ENCODE measurements around the gene ENG.
A peak's percentile ranks its signal among the peaks of the same experiment; 100 is the strongest.
"Not testable (repeated sequence)": the region's sequence is repeated elsewhere in the genome, so short reads cannot be mapped to it uniquely, and the experiment has no call there.

ENG gene

DNA sequence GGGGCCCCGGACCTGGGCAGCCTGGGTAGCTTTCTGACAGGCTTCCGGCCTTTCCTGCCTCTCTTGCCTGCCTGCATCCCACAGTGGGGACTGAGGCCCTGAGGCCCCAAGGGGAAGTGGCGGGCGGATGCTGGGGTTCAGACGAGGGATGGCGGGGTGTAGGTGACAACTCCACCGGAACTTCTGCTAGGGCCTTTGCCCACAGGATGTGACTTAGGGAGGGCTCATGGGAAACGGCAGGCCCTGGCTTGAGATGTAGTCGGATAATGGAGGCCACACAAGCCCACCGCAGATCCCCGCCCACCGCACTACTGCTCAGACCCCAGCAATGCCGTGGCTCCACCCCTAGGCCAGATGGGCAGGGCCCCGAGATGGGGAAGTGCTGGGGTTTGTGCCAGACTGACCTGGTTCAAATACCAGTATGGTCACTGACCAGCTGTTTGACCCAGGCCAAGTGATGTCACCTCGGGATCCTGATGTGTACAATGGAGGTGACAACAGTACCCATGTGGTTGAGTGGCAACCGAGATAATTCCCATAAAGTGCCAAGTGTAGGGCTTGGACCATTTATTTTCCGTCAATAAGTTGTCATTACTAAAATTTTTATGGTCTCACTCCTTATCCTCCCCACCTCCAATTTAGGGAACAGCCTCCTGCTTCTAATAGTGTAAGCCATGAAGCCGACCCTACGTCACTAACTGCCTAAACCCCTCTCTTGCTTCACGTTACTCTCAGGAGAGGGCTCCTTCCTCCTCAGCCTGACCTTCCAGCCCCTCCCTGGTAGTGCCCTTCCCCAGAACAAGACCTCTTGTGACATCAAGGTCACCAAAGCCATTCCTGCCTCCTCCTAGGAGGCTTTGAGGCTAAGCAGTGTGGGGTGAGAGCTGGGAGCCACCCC lies 71.1 kb downstream of the ENG start:
- Histone ChIP-seq H3K27ac (ENCODE audit: low read depth, low read length) (no peak overlapping the region), H3K4me1 (ENCODE audit: insufficient read depth, low read length) (peaks cover 10% of the 10 kb centered on the region; the same call in 1 of the 2 replicates), H3K9me3 (ENCODE audit: insufficient read depth, low read depth, low read length) (no peaks in the 10 kb centered on the region), H3K9ac (ENCODE audit: low read depth, low read length) (no peak overlapping the region), H3K36me3 (ENCODE audit: insufficient read depth, low read length) (peaks cover 15% of the 10 kb centered on the region), H3K27me3 (ENCODE audit: insufficient read depth, low read length) (no peaks in the 10 kb centered on the region), H3K4me3 (ENCODE audit: low read length) (no peak overlapping the region)
- 88% methylated on average over 20 of the region's 20 CpGs for WGBS

DNA sequence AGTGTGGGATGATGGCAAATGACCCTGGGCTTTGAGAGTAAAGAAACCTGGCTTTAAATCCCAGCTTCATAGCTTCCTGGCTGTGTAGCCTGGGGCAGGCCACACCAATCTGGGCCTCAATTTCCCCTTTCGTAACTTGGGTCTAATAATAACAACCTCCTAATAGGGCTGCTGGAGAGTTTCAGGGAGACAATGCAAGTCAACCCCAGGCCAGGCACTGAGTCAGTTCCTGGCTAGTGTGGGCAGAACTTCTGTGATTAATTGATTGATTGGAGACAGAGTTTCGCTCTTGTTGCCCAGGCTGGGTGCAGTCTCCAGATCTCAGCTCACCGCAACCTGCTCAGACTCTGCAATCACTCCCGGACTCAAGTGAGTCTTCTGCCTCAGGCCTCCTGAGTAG lies 72.7 kb downstream of the ENG start:
- no peaks in the 10 kb centered on the region for H3K27me3 ChIP-seq (ENCODE audit: insufficient read depth, low read length)
- H3K27ac ChIP-seq (ENCODE audit: low read depth, low read length): no peak overlapping the region
- H3K4me3 ChIP-seq (ENCODE audit: low read length): no peak overlapping the region
- no peak overlapping the region for H3K9ac ChIP-seq (ENCODE audit: low read depth, low read length)
- H3K4me1 ChIP-seq (ENCODE audit: insufficient read depth, low read length): 0 out of 2 replicates have a peak, but pooled peaks cover 5% of the 10 kb centered on the region
- 97% methylated on average over 4 of the region's 4 CpGs for WGBS
- no peaks in the 10 kb centered on the region for H3K9me3 ChIP-seq (ENCODE audit: insufficient read depth, low read depth, low read length)
- H3K36me3 ChIP-seq (ENCODE audit: insufficient read depth, low read length): no peaks in the 10 kb centered on the region

DNA sequence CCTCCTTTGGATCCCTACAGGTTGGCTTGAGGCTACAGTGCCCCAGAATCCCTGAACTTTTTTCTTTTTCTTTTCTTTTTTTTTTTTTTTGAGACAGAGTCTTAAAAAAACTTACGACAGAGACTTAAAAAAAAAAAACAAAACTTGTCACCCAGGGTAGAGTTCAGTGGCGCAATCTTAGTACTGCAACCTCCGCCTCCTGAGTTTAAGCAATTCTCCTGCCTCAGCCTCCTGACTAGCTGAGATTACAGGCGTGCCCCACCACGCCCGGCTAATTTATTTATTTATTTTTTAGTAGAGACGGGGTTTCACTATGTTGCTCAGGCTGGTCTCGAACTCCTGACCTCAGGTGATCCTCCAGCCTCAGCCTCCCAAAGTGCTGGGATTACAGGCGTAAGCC lies 73.5 kb downstream of the ENG start:
- H3K9ac ChIP-seq (ENCODE audit: low read depth, low read length); H3K4me3 ChIP-seq (ENCODE audit: low read length); H3K27ac ChIP-seq (ENCODE audit: low read depth, low read length); H3K9me3 ChIP-seq (ENCODE audit: insufficient read depth, low read depth, low read length); H3K36me3 ChIP-seq (ENCODE audit: insufficient read depth, low read length); H3K4me1 ChIP-seq (ENCODE audit: insufficient read depth, low read length); H3K27me3 ChIP-seq (ENCODE audit: insufficient read depth, low read length): not testable (repeated sequence)
- WGBS: 98% methylated on average over 9 of the region's 9 CpGs

DNA sequence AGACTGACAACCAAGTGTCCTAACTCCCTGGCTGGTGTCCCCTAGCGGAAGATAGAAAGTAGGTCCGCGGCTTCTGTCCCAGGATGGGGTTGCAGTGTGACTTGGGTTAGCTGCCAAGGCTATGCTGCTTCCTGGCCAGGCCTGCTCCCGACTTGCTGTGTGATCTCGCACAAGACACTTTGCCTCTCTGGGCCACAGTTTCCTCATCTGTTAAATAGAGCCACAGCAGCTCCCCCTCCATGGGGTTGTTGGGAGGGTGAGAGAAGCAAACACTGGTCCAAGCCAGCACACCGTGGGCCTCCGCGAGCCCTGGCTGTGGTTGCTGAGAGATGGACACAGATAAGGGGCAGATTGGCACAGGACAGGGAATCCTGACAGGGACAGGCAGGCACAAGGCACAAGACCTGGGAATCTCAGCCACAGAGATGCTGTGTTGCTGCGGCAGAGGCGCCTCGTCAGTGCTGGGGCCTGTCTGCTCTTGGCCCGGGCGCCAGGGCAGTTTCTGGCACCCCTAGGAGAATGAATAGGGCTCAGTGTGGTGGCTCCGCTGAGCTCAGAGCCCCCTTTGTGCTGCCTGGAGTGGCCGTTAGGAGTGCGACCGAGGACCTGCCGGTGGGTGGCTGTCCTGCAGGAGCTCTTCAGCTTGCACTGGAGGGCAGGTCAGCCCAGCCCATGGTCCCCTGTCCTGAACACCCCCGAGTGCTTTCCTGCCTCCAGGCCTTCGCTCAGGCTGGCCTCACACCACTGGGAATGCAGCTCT lies 74.2 kb downstream of the ENG start:
- Histone ChIP-seq H3K4me3 (ENCODE audit: low read length) (no peak overlapping the region), H3K36me3 (ENCODE audit: insufficient read depth, low read length) (no peaks in the 10 kb centered on the region), H3K27me3 (ENCODE audit: insufficient read depth, low read length) (no peaks in the 10 kb centered on the region), H3K9ac (ENCODE audit: low read depth, low read length) (peak overlapping the region; percentile 22; the same call in 1 of the 2 replicates), H3K27ac (ENCODE audit: low read depth, low read length) (no peak overlapping the region), H3K4me1 (ENCODE audit: insufficient read depth, low read length) (peaks cover 8% of the 10 kb centered on the region; the same call in 1 of the 2 replicates), H3K9me3 (ENCODE audit: insufficient read depth, low read depth, low read length) (no peaks in the 10 kb centered on the region)
- WGBS: 78% methylated on average over 20 of the region's 20 CpGs

DNA sequence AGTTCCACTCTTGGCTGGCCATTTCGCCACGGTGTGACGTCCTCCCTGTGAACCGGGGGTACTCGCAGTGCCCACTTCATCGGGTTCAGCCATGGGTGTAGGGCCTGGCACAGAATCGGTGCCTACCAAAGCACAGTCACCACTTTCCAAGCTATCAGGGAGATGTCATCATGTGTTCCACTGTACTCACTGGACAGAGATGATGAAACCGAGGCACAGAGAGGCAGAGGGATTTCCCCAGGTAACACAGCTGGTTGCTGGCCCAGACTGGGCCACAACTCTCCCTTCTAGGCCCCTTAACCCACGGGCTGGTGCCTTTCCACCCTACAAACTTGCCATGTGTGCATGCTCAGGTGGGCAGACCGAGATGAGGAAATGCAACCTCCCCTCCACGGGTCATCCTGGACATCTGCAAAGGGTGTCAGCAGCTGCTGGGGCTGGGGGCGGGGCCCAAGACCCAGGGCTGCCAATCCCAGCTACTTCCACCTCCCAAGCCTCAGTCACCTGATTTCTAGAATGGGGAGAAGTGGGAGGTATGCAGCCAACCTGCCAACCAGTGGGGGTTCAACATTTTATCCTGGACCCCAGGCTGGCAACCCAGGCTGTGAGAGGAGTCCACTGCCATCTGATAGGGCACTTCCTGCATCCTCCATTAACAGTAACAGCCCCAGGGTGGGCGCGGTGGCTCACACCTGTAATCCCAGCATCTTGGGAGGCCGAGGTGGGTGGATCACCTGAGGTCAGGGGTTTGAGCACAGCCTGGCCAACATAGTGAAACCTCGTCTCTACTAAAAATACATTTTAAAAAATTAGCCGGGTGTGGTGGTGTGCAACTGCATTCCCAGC lies 75.1 kb downstream of the ENG start:
- no peaks in the 10 kb centered on the region for H3K9me3 ChIP-seq (ENCODE audit: insufficient read depth, low read depth, low read length)
- no peaks in the 10 kb centered on the region for H3K36me3 ChIP-seq (ENCODE audit: insufficient read depth, low read length)
- peaks cover 8% of the 10 kb centered on the region; the same call in 1 of the 2 replicates for H3K4me1 ChIP-seq (ENCODE audit: insufficient read depth, low read length)
- H3K9ac ChIP-seq (ENCODE audit: low read depth, low read length): no peak overlapping the region
- no peak overlapping the region for H3K27ac ChIP-seq (ENCODE audit: low read depth, low read length)
- WGBS: 89% methylated on average over 16 of the region's 17 CpGs
- no peaks in the 10 kb centered on the region for H3K27me3 ChIP-seq (ENCODE audit: insufficient read depth, low read length)
- no peak overlapping the region for H3K4me3 ChIP-seq (ENCODE audit: low read length)

DNA sequence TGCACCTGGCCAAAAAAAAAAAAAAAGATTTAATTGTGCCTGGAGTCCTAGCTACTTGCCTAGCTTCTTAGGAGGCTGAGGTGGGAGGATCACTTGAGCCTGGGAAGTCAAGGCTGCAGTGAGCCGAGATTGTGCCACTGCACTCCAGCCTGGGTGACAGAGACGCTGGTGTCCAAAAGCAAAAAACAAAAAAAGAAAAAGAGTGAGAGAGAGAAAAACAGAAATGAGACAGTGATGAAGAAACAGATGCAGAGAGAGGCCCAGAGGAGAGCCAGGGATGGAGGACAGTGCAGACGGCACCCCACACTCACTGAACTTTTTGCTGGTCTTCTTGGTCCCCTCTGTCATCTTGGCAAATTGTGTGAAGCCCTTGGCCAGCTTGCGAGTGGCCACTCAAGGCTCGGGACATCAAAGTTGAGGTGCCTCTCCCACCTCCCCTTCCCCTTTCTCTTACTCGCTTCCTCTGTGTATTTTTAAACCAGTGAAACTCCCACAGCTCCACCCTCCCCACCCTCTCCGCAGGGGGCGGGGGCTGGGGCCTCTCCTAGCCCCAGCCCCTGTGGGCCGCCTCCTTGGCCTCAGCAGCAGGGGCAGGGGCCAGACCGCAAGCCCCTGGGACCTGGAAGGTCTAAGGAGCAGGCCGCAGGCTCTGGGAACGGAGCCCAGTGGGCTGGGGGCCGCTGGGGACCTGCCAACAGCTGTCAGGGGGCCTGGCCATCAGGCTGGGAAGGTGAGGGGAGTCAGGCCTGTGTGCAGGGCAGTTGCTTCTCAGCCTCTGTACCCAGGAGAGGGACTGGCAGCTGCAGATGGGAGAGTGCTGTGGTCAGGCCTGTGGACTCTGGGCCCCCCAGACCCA lies 76.0 kb downstream of the ENG start, which contains the start of gene SH2D3C:
SH2D3C (minus strand) TSS at position 387 of the 856 bp plus-strand sequence; CDS start at position 348, 39 bp downstream.
- no peaks in the 10 kb centered on the region for H3K27me3 ChIP-seq (ENCODE audit: insufficient read depth, low read length)
- WGBS: 79% methylated on average over 13 of the region's 13 CpGs
- H3K9ac ChIP-seq (ENCODE audit: low read depth, low read length): no peak within 1 kb of the TSS
- H3K4me1 ChIP-seq (ENCODE audit: insufficient read depth, low read length): peaks cover 8% of the 10 kb centered on the region; the same call in 1 of the 2 replicates
- no peak within 1 kb of the TSS for H3K27ac ChIP-seq (ENCODE audit: low read depth, low read length)
- no peak within 1 kb of the TSS for H3K4me3 ChIP-seq (ENCODE audit: low read length)
- H3K9me3 ChIP-seq (ENCODE audit: insufficient read depth, low read depth, low read length): no peaks in the 10 kb centered on the region
- no peaks in the 10 kb centered on the region for H3K36me3 ChIP-seq (ENCODE audit: insufficient read depth, low read length)

DNA sequence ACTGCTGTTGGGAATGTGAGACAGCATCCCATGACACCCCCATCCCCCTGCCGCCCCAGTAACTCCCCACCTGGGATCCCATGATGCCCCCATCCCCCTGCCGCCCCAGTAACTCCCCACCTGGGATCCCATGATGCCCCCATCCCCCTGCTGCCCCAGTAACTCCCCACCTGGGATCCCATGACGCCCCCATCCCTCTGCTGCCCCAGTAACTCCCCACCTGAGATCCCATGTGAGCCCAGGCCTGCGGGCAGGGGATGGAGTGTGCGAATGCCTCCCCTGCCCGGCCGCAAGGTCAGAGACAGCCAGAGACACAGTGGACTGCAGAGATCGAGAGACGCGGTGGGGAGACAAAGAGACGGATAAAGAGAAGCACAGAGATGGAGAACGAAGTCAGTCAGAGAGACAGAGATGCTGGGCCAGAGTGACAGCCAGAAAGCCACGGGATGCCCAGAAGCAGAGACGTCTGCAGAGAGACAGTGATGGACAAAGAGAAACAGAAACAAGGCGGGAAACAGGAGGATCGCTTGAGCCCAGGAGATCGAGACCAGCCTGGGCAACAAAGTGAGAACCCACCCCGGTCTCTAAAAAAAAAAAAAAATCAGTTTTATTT lies 77.0 kb downstream of the ENG start:
- H3K27ac ChIP-seq (ENCODE audit: low read depth, low read length): no peak overlapping the region
- peaks cover 8% of the 10 kb centered on the region; the same call in 1 of the 2 replicates for H3K4me1 ChIP-seq (ENCODE audit: insufficient read depth, low read length)
- no peaks in the 10 kb centered on the region for H3K27me3 ChIP-seq (ENCODE audit: insufficient read depth, low read length)
- H3K9ac ChIP-seq (ENCODE audit: low read depth, low read length): no peak overlapping the region
- no peaks in the 10 kb centered on the region for H3K9me3 ChIP-seq (ENCODE audit: insufficient read depth, low read depth, low read length)
- H3K4me3 ChIP-seq (ENCODE audit: low read length): no peak overlapping the region
- WGBS: 92% methylated on average over 17 of the region's 18 CpGs
- H3K36me3 ChIP-seq (ENCODE audit: insufficient read depth, low read length): no peaks in the 10 kb centered on the region

DNA sequence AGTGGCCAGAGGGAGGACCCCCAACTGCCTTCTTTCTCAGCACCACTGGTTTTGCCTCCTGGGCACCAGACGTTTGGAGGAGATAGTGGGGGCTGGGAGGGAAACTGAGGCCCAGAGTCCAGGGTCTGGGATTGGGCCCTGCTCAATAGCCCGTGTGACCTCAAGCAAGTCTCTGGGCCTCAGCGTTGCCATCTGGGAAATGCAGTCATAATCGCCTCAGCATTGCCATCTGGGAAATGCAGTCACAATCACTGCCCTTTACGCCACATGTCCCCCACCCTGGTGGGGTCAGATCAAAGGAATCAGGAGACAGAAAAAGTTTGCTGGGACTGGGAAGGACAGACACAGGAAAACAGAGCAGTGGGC lies 77.6 kb downstream of the ENG start:
- Histone ChIP-seq H3K9ac (ENCODE audit: low read depth, low read length) (no peak overlapping the region), H3K4me1 (ENCODE audit: insufficient read depth, low read length) (peaks cover 8% of the 10 kb centered on the region; the same call in 1 of the 2 replicates), H3K27me3 (ENCODE audit: insufficient read depth, low read length) (no peaks in the 10 kb centered on the region), H3K4me3 (ENCODE audit: low read length) (no peak overlapping the region), H3K9me3 (ENCODE audit: insufficient read depth, low read depth, low read length) (no peaks in the 10 kb centered on the region), H3K27ac (ENCODE audit: low read depth, low read length) (no peak overlapping the region), H3K36me3 (ENCODE audit: insufficient read depth, low read length) (no peaks in the 10 kb centered on the region)
- 86% methylated on average over 5 of the region's 5 CpGs for WGBS

DNA sequence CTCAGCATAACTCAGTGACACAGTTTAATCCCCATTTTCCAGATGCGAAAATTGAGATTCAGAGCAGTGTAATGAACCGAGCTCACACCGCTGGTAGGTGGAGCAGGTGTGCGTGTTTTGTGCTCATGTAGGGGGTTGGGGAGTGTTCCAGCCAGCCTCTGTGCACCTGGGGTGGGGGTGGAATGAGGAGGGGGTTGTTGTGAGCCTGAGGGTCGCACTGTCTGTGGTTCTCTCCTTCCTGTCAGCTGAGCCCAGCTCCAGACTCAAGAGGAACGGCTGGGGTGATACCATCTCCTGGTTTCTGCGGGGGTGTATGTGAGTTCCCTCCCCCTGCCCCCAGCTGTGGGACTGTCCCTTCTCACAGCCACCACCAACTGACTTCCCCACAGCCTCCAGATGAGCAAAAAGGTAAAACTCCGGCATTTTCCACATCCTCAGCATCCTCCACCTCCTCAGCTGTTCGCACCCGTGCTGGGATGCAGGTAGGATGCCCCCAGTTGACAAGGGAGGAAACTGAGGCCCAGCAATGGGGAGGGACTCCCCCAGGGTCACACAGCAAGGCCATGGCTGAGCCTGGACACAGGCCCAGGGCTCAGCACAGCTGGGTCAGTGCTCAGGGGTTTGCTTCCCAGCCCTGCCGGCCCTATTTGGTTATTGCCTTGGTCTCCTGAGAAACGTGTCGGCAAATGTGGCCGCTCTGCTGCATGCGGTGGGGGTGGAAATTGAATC lies 78.1 kb downstream of the ENG start:
- Histone ChIP-seq H3K36me3 (ENCODE audit: insufficient read depth, low read length) (no peaks in the 10 kb centered on the region), H3K9ac (ENCODE audit: low read depth, low read length) (no peak overlapping the region), H3K27ac (ENCODE audit: low read depth, low read length) (no peak overlapping the region), H3K4me1 (ENCODE audit: insufficient read depth, low read length) (peaks cover 8% of the 10 kb centered on the region; the same call in 1 of the 2 replicates), H3K9me3 (ENCODE audit: insufficient read depth, low read depth, low read length) (no peaks in the 10 kb centered on the region), H3K27me3 (ENCODE audit: insufficient read depth, low read length) (no peaks in the 10 kb centered on the region), H3K4me3 (ENCODE audit: low read length) (no peak overlapping the region)
- 76% methylated on average over 15 of the region's 15 CpGs for WGBS
